ENCODE results near the gene SLC5A10. TPM values are rescaled to one million over a fixed set of nuclear protein-coding genes. Genes with fewer than 3 reads are reported as not detected.
"Not testable (repeated sequence)": the region's sequence is repeated elsewhere in the genome, so short reads cannot be mapped to it uniquely, and the experiment has no call there.

SLC5A10 gene
- total RNA-seq, 6 experiments from 2014 or later = 0.07 to 0.14 TPM; not detected in 4

DNA sequence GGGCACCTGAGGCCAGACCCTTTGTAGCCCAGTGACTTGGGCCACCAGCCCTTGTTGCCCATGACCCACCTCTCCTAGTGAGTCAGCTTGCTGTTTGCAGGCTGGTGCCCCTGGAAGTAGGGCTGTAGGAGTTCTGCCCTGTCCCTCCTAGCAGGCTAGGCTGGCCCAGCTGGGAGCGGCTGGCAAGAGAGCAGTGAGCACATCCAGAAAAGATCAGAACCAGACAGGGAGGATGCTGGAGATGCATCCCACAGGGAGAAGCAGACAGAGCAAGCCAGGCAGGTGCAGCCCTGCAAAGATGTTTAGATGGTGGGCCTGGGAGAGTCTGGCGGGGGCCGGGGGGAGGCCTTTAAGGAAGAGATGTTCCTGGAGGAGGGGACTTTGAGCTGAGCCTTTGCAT is 2.4 kb downstream of the SLC5A10 start:
- ATAC-seq (no peak), DNase-seq (no peak)
- no peaks in the 10 kb centered on the region for H3K9me3 ChIP-seq
- no peaks in the 10 kb centered on the region for H3K4me1 ChIP-seq
- no peaks in the 10 kb centered on the region for H3K27me3 ChIP-seq
- TF ChIP-seq, protein P1, sequence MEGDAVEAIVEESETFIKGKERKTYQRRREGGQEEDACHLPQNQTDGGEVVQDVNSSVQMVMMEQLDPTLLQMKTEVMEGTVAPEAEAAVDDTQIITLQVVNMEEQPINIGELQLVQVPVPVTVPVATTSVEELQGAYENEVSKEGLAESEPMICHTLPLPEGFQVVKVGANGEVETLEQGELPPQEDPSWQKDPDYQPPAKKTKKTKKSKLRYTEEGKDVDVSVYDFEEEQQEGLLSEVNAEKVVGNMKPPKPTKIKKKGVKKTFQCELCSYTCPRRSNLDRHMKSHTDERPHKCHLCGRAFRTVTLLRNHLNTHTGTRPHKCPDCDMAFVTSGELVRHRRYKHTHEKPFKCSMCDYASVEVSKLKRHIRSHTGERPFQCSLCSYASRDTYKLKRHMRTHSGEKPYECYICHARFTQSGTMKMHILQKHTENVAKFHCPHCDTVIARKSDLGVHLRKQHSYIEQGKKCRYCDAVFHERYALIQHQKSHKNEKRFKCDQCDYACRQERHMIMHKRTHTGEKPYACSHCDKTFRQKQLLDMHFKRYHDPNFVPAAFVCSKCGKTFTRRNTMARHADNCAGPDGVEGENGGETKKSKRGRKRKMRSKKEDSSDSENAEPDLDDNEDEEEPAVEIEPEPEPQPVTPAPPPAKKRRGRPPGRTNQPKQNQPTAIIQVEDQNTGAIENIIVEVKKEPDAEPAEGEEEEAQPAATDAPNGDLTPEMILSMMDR (IDR thresholded peaks at IDR 0.05) = no peak
- TF ChIP-seq POLR2A (IDR thresholded peaks at IDR 0.05) = no peak
- intact Hi-C loops (cut with DNase I) = no loop called here
- H3K4me3 ChIP-seq = no peak overlapping the region
- H3K27ac ChIP-seq = no peak overlapping the region
- WGBS (ENCODE audit: insufficient coverage, low coverage, low lambda C conversion rate, missing lambda C conversion rate) = 79% methylated on average over 2 of the region's 3 CpGs
- no peaks in the 10 kb centered on the region for H3K36me3 ChIP-seq

DNA sequence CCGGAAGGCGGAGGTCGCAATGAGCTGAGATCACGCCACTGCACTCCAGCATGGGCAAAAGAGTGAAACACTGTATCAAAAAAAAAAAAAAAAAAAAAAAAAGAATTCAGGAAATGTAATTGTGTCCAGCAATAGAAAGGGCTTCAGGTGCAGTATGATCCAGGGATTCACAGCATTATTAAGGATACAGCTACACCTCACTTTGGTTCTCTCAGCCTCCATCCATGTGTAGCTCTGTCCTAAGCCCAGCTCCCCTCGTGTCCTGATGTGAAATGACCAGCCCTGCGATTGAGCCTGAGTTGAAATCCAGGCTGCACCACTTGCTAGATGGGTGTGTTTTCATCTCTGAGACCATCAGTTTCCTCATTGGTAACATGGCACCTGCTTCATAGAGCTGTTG is 3.0 kb downstream of the SLC5A10 start:
- TF ChIP-seq POLR2A (IDR thresholded peaks at IDR 0.05) = no peak
- TF ChIP-seq, protein P1 (IDR thresholded peaks at IDR 0.05) = no peak
- H3K27ac ChIP-seq = no peak overlapping the region
- no peaks in the 10 kb centered on the region for H3K27me3 ChIP-seq
- H3K9me3 ChIP-seq = no peaks in the 10 kb centered on the region
- no peaks in the 10 kb centered on the region for H3K36me3 ChIP-seq
- WGBS (ENCODE audit: insufficient coverage, low coverage, low lambda C conversion rate, missing lambda C conversion rate) = 93% methylated on average over 6 of the region's 6 CpGs
- DNase-seq (no peak), ATAC-seq (no peak)
- intact Hi-C loops (cut with DNase I) = no loop called here
- no peaks in the 10 kb centered on the region for H3K4me1 ChIP-seq
- H3K4me3 ChIP-seq = no peak overlapping the region

DNA sequence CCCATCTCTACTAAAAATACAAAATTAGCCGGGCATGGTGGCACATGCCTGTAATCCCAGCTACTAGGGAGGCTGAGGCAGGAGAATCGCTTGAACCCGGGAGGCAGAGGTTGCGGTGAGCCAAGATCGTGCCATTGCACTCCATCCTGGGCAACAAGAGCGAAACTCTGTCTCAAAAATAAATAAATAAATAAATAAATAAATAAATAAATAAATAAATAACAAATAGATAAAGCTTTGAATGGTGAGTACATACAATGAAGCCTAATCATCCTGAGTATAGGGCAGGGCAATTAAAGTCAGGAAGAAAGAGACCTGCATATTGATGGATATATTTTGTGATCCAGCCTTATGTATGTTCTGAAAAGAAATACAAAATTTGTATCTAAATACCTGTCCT is 4.1 kb downstream of the SLC5A10 start:
- H3K27ac ChIP-seq; H3K4me1 ChIP-seq; H3K9me3 ChIP-seq; H3K4me3 ChIP-seq; ATAC-seq; DNase-seq; H3K27me3 ChIP-seq; intact Hi-C loops (cut with DNase I); H3K36me3 ChIP-seq: not testable (repeated sequence)
- 50% methylated on average over 1 of the region's 6 CpGs for WGBS (ENCODE audit: insufficient coverage, low coverage, low lambda C conversion rate, missing lambda C conversion rate)

DNA sequence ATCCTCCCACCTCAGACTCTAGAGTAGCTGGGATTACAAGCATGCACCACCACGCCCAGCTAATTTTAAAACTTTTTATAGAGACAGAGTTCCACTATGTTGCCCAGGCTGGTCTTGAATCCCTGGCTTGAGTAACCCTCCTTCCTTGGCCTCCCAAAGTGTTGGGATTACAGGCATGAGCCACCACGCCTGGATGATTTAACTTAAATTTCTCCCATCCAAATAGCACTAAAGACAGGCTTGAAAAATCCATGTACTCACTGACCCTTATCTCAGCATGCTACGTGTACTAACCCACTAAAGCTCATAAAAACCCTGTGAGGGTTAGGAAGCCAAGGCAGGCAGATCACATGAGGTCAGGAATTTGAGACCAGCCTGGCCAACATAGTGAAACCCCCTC is 4.6 kb downstream of the SLC5A10 start:
- no peaks in the 10 kb centered on the region for H3K4me1 ChIP-seq
- no peaks in the 10 kb centered on the region for H3K9me3 ChIP-seq
- H3K27me3 ChIP-seq = no peaks in the 10 kb centered on the region
- WGBS (ENCODE audit: insufficient coverage, low coverage, low lambda C conversion rate, missing lambda C conversion rate) = 93% methylated on average over 3 of the region's 3 CpGs
- no peak for TF ChIP-seq POLR2A (IDR thresholded peaks at IDR 0.05)
- TF ChIP-seq, protein P1 (IDR thresholded peaks at IDR 0.05) = no peak
- intact Hi-C loops (cut with DNase I) = no loop called here
- H3K27ac ChIP-seq = no peak overlapping the region
- ATAC-seq (no peak), DNase-seq (no peak)
- no peaks in the 10 kb centered on the region for H3K36me3 ChIP-seq
- H3K4me3 ChIP-seq = no peak overlapping the region

DNA sequence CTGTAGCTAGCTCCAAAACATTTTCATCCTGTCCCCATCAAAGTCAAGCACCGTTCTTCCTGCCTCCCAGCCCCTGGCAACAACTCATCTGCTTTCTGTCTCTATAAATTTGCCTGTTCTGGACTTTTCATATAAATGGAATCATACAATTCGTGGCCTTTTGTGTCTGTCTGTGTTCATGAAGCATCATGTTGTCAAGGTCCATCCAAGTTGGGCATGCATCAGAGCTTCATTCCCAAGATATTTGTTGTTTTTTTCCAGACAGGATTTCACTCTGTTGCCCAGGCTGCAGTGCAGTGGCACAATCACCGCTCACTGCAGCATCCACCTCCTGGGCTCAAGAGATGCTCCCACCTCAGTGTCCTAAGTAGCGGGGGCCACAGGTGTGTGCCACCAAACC is 5.9 kb downstream of the SLC5A10 start:
- ATAC-seq (no peak), DNase-seq (no peak)
- WGBS (ENCODE audit: insufficient coverage, low coverage, low lambda C conversion rate, missing lambda C conversion rate) = 80% methylated on average over 2 of the region's 4 CpGs
- no peaks in the 10 kb centered on the region for H3K9me3 ChIP-seq
- H3K4me1 ChIP-seq = no peaks in the 10 kb centered on the region
- no peak overlapping the region for H3K27ac ChIP-seq
- TF ChIP-seq POLR2A (IDR thresholded peaks at IDR 0.05) = no peak
- TF ChIP-seq, protein P1 (IDR thresholded peaks at IDR 0.05) = no peak
- no peaks in the 10 kb centered on the region for H3K27me3 ChIP-seq
- no peak overlapping the region for H3K4me3 ChIP-seq
- intact Hi-C loops (cut with DNase I) = no loop called here
- no peaks in the 10 kb centered on the region for H3K36me3 ChIP-seq
